HepG2 (cell line): Measurements from ENCODE around the gene RNPEPL1. TPM values are rescaled to one million over a fixed set of nuclear protein-coding genes. Genes with fewer than 3 reads are reported as not detected.

ENCODE experiments used
- ATF7 ChIP-seq, 2 experiments: fragments of 450-650 bp in 1 of 2; sonication (generic) in 1 of 2; formaldehyde crosslinking in 1 of 2; IDR thresholded peaks; 2 replicates each; pipeline versions ENCODE4 v1.4.0 to v1.6.1; 2016 to 2020; ENCODE audit warnings: antibody characterized with exemption in 1 of 2, mild to moderate bottlenecking in 1 of 2, missing genetic modification reagents in 1 of 2
- DMAP1 ChIP-seq: IDR thresholded peaks from 2 replicates; pipeline ENCODE4 v1.6.1; 2016
- DRAP1 ChIP-seq: IDR thresholded peaks from 2 replicates; pipeline ENCODE4 v1.6.1; 2016; ENCODE audit warnings: missing genetic modification reagents, missing compliant biosample characterization
- FOXO4 ChIP-seq: sonication (generic); formaldehyde crosslinking; conservative IDR thresholded peaks from 2 replicates; pipeline ENCODE4 v1.8.1; 2023; ENCODE audit warnings: missing genetic modification reagents
- HINFP ChIP-seq: sonication (generic); formaldehyde crosslinking; IDR thresholded peaks from 2 replicates; pipeline ENCODE4 v1.4.0; 2020; ENCODE audit warnings: low read depth, mild to moderate bottlenecking, missing genetic modification reagents
- HNF1B ChIP-seq: sonication (generic); formaldehyde crosslinking; IDR thresholded peaks from 2 replicates; pipeline ENCODE4 v1.5.1; 2020; ENCODE audit warnings: mild to moderate bottlenecking, moderate library complexity, missing genetic modification reagents
- HNF4G ChIP-seq, 2 experiments: sonication (generic) in 1 of 2; formaldehyde crosslinking in 1 of 2; IDR thresholded peaks; 2 replicates each; pipeline versions ENCODE4 v1.4.0 to v1.6.1; 2011 to 2020; ENCODE audit warnings: borderline replicate concordance in 2 of 2, low read depth in 2 of 2, mild to moderate bottlenecking in 2 of 2, low read length in 1 of 2, missing genetic modification reagents in 1 of 2, moderate library complexity in 1 of 2
- KAT8 ChIP-seq: IDR thresholded peaks from 2 replicates; pipeline ENCODE4 v1.6.1; 2016; ENCODE audit warnings: missing genetic modification reagents, missing compliant biosample characterization
- NKX3-1 ChIP-seq: sonication (generic); formaldehyde crosslinking; IDR thresholded peaks from 2 replicates; pipeline ENCODE4 v1.5.0; 2020; ENCODE audit warnings: missing genetic modification reagents
- PHB2 ChIP-seq: fragments of 450-650 bp; IDR thresholded peaks from 2 replicates; pipeline ENCODE4 v1.6.1; 2018; ENCODE audit not compliant: partially characterized antibody
- RCOR2 ChIP-seq: IDR thresholded peaks from 2 replicates; pipeline ENCODE4 v1.6.1; 2016; ENCODE audit warnings: missing biosample characterization, missing genetic modification reagents
- SSRP1 ChIP-seq: IDR thresholded peaks from 2 replicates; pipeline ENCODE4 v1.6.1; 2016; ENCODE audit warnings: control low read depth
- ZBTB1 ChIP-seq: sonication (generic); formaldehyde crosslinking; IDR thresholded peaks from 2 replicates; pipeline ENCODE4 v1.4.0; 2020; ENCODE audit warnings: missing genetic modification reagents, borderline replicate concordance
- ZBTB3 ChIP-seq: sonication (generic); formaldehyde crosslinking; IDR thresholded peaks from 2 replicates; pipeline ENCODE4 v1.4.0; 2020; ENCODE audit warnings: low read depth, mild to moderate bottlenecking, moderate library complexity, missing genetic modification reagents, borderline replicate concordance
- ZNF44 ChIP-seq: sonication (generic); formaldehyde crosslinking; IDR thresholded peaks from 2 replicates; pipeline ENCODE4 v1.5.1; 2020; ENCODE audit warnings: mild to moderate bottlenecking, missing genetic modification reagents
- ZNF547 ChIP-seq: sonication (generic); formaldehyde crosslinking; IDR thresholded peaks from 2 replicates; pipeline ENCODE4 v1.5.1; 2020; ENCODE audit warnings: mild to moderate bottlenecking, missing genetic modification reagents
- ZNF552 ChIP-seq: sonication (generic); formaldehyde crosslinking; IDR thresholded peaks from 2 replicates; pipeline ENCODE4 v1.9.0; 2022; ENCODE audit warnings: missing genetic modification reagents, mild to moderate bottlenecking, borderline replicate concordance
- ZNF563 ChIP-seq: sonication (generic); formaldehyde crosslinking; IDR thresholded peaks from 2 replicates; pipeline ENCODE4 v1.8.0; 2022; ENCODE audit warnings: mild to moderate bottlenecking, moderate library complexity, missing genetic modification reagents
- ZNF564 ChIP-seq: sonication (generic); formaldehyde crosslinking; IDR thresholded peaks from 2 replicates; pipeline ENCODE4 v1.8.1; 2023; ENCODE audit warnings: mild to moderate bottlenecking, missing genetic modification reagents
- ZNF605 ChIP-seq: sonication (generic); formaldehyde crosslinking; IDR thresholded peaks from 2 replicates; pipeline ENCODE4 v1.8.0; 2022; ENCODE audit warnings: mild to moderate bottlenecking, missing genetic modification reagents
- ZZZ3 ChIP-seq: sonication (generic); formaldehyde crosslinking; IDR thresholded peaks from 2 replicates; pipeline ENCODE4 v1.4.0; 2020; ENCODE audit warnings: missing genetic modification reagents, mild to moderate bottlenecking, borderline replicate concordance
- polyA plus RNA-seq, 8 experiments: library from polyadenylated mRNA; depleted of rRNA in 3 of 8; stranded (reverse) in 7 of 8; unstranded in 1 of 8; fragments of >200 nt; fragmentation: Illumina TruSeq in 4 of 8; extraction: Trizol in 4 of 8; gene quantifications; 2 replicates each; pipeline versions ENCODE4 v1.2.1 to v1.2.3, GENCODE V29; 2011 to 2016; ENCODE audit warnings: low read depth in 4 of 8, missing spikeins in 1 of 8, mixed read lengths in 1 of 8; ENCODE audit not compliant: insufficient read depth in 1 of 8
- total RNA-seq, 5 experiments: library from RNA; depleted of rRNA; stranded (reverse); fragments of >200 nt; fragmentation: Illumina TruSeq; extraction: Trizol; gene quantifications; 2 replicates each; pipeline ENCODE4 v1.2.3, GENCODE V29; 2016; ENCODE audit warnings: low read depth in 1 of 5

Gene RNPEPL1
- total and polyA plus RNA-seq, 2 of the 13 experiments (the other 11 are each of a cell fraction or from before 2014, with no cell fraction given) = 13.0 to 18.0 TPM

- TF ChIP-seq HNF1B (CRISPR knock-in tag) (peak; percentile 46; the same call in 1 of the 2 replicates), DRAP1 (CRISPR knock-in tag) (peak; percentile 80), SSRP1 (CRISPR knock-in tag) (no peak), HNF4G (IDR thresholded peaks at IDR 0.05; ENCODE audit: borderline replicate concordance, low read depth, low read length) (no peak), HNF4G (CRISPR knock-in tag; IDR thresholded peaks at IDR 0.05; ENCODE audit: borderline replicate concordance, low read depth) (0 out of 2 replicates have a peak, but pooled peaks have one; percentile 2), ZNF564 (0 out of 2 replicates have a peak, but pooled peaks have one; percentile 57), RCOR2 (CRISPR knock-in tag) (no peak), DMAP1 (CRISPR knock-in tag) (no peak), ZNF563 (no peak), ZNF552 (no peak), ATF7 (IDR thresholded peaks at IDR 0.05) (no peak), ATF7 (CRISPR knock-in tag; IDR thresholded peaks at IDR 0.05) (peak; percentile 49; the same call in 1 of the 2 replicates), ZNF44 (0 out of 2 replicates have a peak, but pooled peaks have one; percentile 49), HINFP (no peak), KAT8 (CRISPR knock-in tag) (no peak), ZBTB3 (CRISPR knock-in tag) (0 out of 2 replicates have a peak, but pooled peaks have one; percentile 70), NKX3-1 (no peak), FOXO4 (CRISPR knock-in tag) (0 out of 2 replicates have a peak, but pooled peaks have one; percentile 87), ZBTB1 (CRISPR knock-in tag) (no peak), PHB2 (no peak), ZNF547 (CRISPR knock-in tag) (0 out of 2 replicates have a peak, but pooled peaks have one; percentile 49), ZNF605 (CRISPR knock-in tag) (0 out of 2 replicates have a peak, but pooled peaks have one; percentile 3), ZZZ3 (CRISPR knock-in tag) (0 out of 2 replicates have a peak, but pooled peaks have one; percentile 83)
Observed at GRCh38 chr2:240586919-240587800, 18.9 kb downstream of the RNPEPL1 start (continued).
